T-helper 1 cell treated with Interleukin-12 subunit alpha and Interleukin-12 subunit beta and Interleukin-4 antibody, amounts not matched to agents 30 μg/mL and 1 μg/mL, for 36 hours (primary cell): ENCODE results near the gene EGR4.
"Not testable (repeated sequence)": the region's sequence is repeated elsewhere in the genome, so short reads cannot be mapped to it uniquely, and the experiment has no call there.

Source experiments
- H3K27ac Mint-ChIP-seq: one replicate; pipeline ENCODE4 v1.8.0; 2021; ENCODE audit warnings: mild to moderate bottlenecking, mixed read lengths
- H3K27me3 Mint-ChIP-seq: one replicate; pipeline ENCODE4 v1.8.0; 2021; ENCODE audit warnings: low read depth, mixed read lengths
- H3K36me3 Mint-ChIP-seq: one replicate; pipeline ENCODE4 v1.8.0; 2021; ENCODE audit warnings: low read depth, mixed read lengths
- H3K4me1 Mint-ChIP-seq: one replicate; pipeline ENCODE4 v1.8.0; 2021; ENCODE audit warnings: low read depth, mixed read lengths
- H3K4me3 Mint-ChIP-seq: one replicate; pipeline ENCODE4 v1.8.0; 2021; ENCODE audit warnings: mild to moderate bottlenecking, moderate library complexity, mixed read lengths
- H3K9me3 Mint-ChIP-seq: one replicate; pipeline ENCODE4 v1.8.0; 2021; ENCODE audit warnings: mixed read lengths

The EGR4 gene

GRCh38 chr2:73262691-73263429, 30.5 kb downstream of the EGR4 start:
- not testable (repeated sequence) for H3K4me1 Mint-ChIP-seq, H3K36me3 Mint-ChIP-seq, H3K9me3 Mint-ChIP-seq, H3K4me3 Mint-ChIP-seq, H3K27me3 Mint-ChIP-seq, H3K27ac Mint-ChIP-seq

- no peak overlapping the region for H3K27ac Mint-ChIP-seq
- H3K27me3 Mint-ChIP-seq = no peaks in the 10 kb centered on the region
- peaks cover 3% of the 10 kb centered on the region for H3K4me1 Mint-ChIP-seq
- no peak overlapping the region for H3K4me3 Mint-ChIP-seq
- peaks cover 2% of the 10 kb centered on the region for H3K36me3 Mint-ChIP-seq
- H3K9me3 Mint-ChIP-seq = no peaks in the 10 kb centered on the region
Measured at GRCh38 chr2:73262108-73262651, 31.2 kb downstream of the EGR4 start.

GRCh38 chr2:73260338-73260984, 32.9 kb downstream of the EGR4 start:
- Mint-ChIP-seq H3K4me1 (no peaks in the 10 kb centered on the region), H3K27ac (no peak overlapping the region), H3K27me3 (no peaks in the 10 kb centered on the region), H3K9me3 (no peaks in the 10 kb centered on the region), H3K36me3 (no peaks in the 10 kb centered on the region), H3K4me3 (no peak overlapping the region)

GRCh38 chr2:73259704-73260337, 33.5 kb downstream of the EGR4 start:
- H3K9me3 Mint-ChIP-seq = no peaks in the 10 kb centered on the region
- no peaks in the 10 kb centered on the region for H3K4me1 Mint-ChIP-seq
- no peaks in the 10 kb centered on the region for H3K27me3 Mint-ChIP-seq
- no peak overlapping the region for H3K4me3 Mint-ChIP-seq
- no peak overlapping the region for H3K27ac Mint-ChIP-seq
- H3K36me3 Mint-ChIP-seq = no peaks in the 10 kb centered on the region

GRCh38 chr2:73259276-73259675, 34.1 kb downstream of the EGR4 start:
- H3K4me1 Mint-ChIP-seq = no peaks in the 10 kb centered on the region

GRCh38 chr2:73258913-73259215, 34.5 kb downstream of the EGR4 start:
- Mint-ChIP-seq H3K36me3 (no peaks in the 10 kb centered on the region), H3K9me3 (no peaks in the 10 kb centered on the region), H3K27me3 (no peaks in the 10 kb centered on the region), H3K27ac (no peak overlapping the region), H3K4me3 (no peak overlapping the region), H3K4me1 (no peaks in the 10 kb centered on the region)

More at GRCh38 chr2:73259276-73259675, 34.1 kb downstream of the EGR4 start:
- H3K36me3 Mint-ChIP-seq = no peaks in the 10 kb centered on the region
- H3K4me3 Mint-ChIP-seq = no peak overlapping the region
- H3K27me3 Mint-ChIP-seq = no peaks in the 10 kb centered on the region
- H3K9me3 Mint-ChIP-seq = no peaks in the 10 kb centered on the region
- no peak overlapping the region for H3K27ac Mint-ChIP-seq

GRCh38 chr2:73258186-73258912, 35.0 kb downstream of the EGR4 start:
- H3K36me3 Mint-ChIP-seq = peaks cover 1% of the 10 kb centered on the region
- H3K9me3 Mint-ChIP-seq = no peaks in the 10 kb centered on the region
- H3K4me1 Mint-ChIP-seq = no peaks in the 10 kb centered on the region
- H3K27me3 Mint-ChIP-seq = no peaks in the 10 kb centered on the region
- no peak overlapping the region for H3K27ac Mint-ChIP-seq
- H3K4me3 Mint-ChIP-seq = no peak overlapping the region

GRCh38 chr2:73257425-73258125, 35.8 kb downstream of the EGR4 start:
- Mint-ChIP-seq H3K4me1 (no peaks in the 10 kb centered on the region), H3K27me3 (no peaks in the 10 kb centered on the region), H3K36me3 (peaks cover 6% of the 10 kb centered on the region), H3K9me3 (no peaks in the 10 kb centered on the region), H3K4me3 (no peak overlapping the region), H3K27ac (no peak overlapping the region)

- no peak overlapping the region for H3K4me3 Mint-ChIP-seq
- no peaks in the 10 kb centered on the region for H3K4me1 Mint-ChIP-seq
- no peaks in the 10 kb centered on the region for H3K27me3 Mint-ChIP-seq
- H3K27ac Mint-ChIP-seq = no peak overlapping the region
- no peaks in the 10 kb centered on the region for H3K9me3 Mint-ChIP-seq
- H3K36me3 Mint-ChIP-seq = peaks cover 6% of the 10 kb centered on the region
Measured at GRCh38 chr2:73257021-73257420, 36.3 kb downstream of the EGR4 start.

- Mint-ChIP-seq H3K36me3 (peaks cover 6% of the 10 kb centered on the region), H3K27me3 (no peaks in the 10 kb centered on the region), H3K4me1 (no peaks in the 10 kb centered on the region), H3K9me3 (no peaks in the 10 kb centered on the region), H3K27ac (no peak overlapping the region), H3K4me3 (no peak overlapping the region)
Measured at GRCh38 chr2:73256618-73256922, 36.8 kb downstream of the EGR4 start.

- Mint-ChIP-seq H3K4me1 (no peaks in the 10 kb centered on the region), H3K36me3 (peaks cover 6% of the 10 kb centered on the region), H3K9me3 (no peaks in the 10 kb centered on the region), H3K27ac (no peak overlapping the region), H3K4me3 (no peak overlapping the region), H3K27me3 (no peaks in the 10 kb centered on the region)
Measured at GRCh38 chr2:73255907-73256617, 37.3 kb downstream of the EGR4 start.

GRCh38 chr2:73255007-73255644, 38.2 kb downstream of the EGR4 start:
- Mint-ChIP-seq H3K4me1 (no peaks in the 10 kb centered on the region), H3K27me3 (no peaks in the 10 kb centered on the region), H3K4me3 (no peak overlapping the region), H3K27ac (no peak overlapping the region), H3K9me3 (no peaks in the 10 kb centered on the region), H3K36me3 (peaks cover 15% of the 10 kb centered on the region)

- peaks cover 21% of the 10 kb centered on the region for H3K36me3 Mint-ChIP-seq
- no peak overlapping the region for H3K27ac Mint-ChIP-seq
- H3K9me3 Mint-ChIP-seq = no peaks in the 10 kb centered on the region
- no peaks in the 10 kb centered on the region for H3K4me1 Mint-ChIP-seq
- H3K4me3 Mint-ChIP-seq = no peak overlapping the region
- no peaks in the 10 kb centered on the region for H3K27me3 Mint-ChIP-seq
Measured at GRCh38 chr2:73254343-73255006, 38.9 kb downstream of the EGR4 start.
